Tibial nerve (tissue), 4 donors: ENCODE data around the gene FHAD1. TPM values are rescaled to one million over a fixed set of nuclear protein-coding genes. Genes with fewer than 3 reads are reported as not detected.

Source experiments
- DNase-seq, 2 donors: peaks; one replicate each; pipeline ENCODE4 v3.0.0-alpha.2; 2019; ENCODE audit warnings: low spot score in 2 of 2
- H3K27ac ChIP-seq, 4 donors: fragments of 200-600 bp; sonication (generic) in 3 of 4; one replicate each; pipeline ENCODE4 v1.5.1; 2017 to 2019; ENCODE audit warnings: mild to moderate bottlenecking in 1 of 4
- H3K27me3 ChIP-seq, 2 donors: fragments of 200-600 bp; sonication (generic) in 1 of 2; one replicate each; pipeline versions ENCODE4 v1.5.1 to v1.6.0; 2017 to 2019
- H3K36me3 ChIP-seq, 3 donors: fragments of 200-600 bp; sonication (generic); one replicate each; pipeline ENCODE4 v1.5.1; 2018 to 2019
- H3K4me1 ChIP-seq, 4 donors: fragments of 200-600 bp; sonication (generic) in 3 of 4; one replicate each; pipeline ENCODE4 v1.5.1; 2017 to 2019
- H3K4me3 ChIP-seq, 4 donors: fragments of 200-600 bp; sonication (generic) in 3 of 4; one replicate each; pipeline ENCODE4 v1.5.1; 2017 to 2019; ENCODE audit warnings: mild to moderate bottlenecking in 1 of 4, moderate library complexity in 1 of 4
- H3K9me3 ChIP-seq, 4 donors: fragments of 200-600 bp; sonication (generic) in 3 of 4; one replicate each; pipeline ENCODE4 v1.5.1; 2017 to 2019
- EP300 ChIP-seq, 2 donors: sonication (generic); formaldehyde crosslinking; IDR thresholded peaks; one replicate each; pipeline ENCODE4 v1.6.1; 2017; ENCODE audit warnings: antibody characterized with exemption in 2 of 2, mild to moderate bottlenecking in 1 of 2
- POLR2A ChIP-seq, 2 donors: fragments of 450-650 bp; IDR thresholded peaks; one replicate each; pipeline ENCODE4 v1.6.1; 2017; ENCODE audit warnings: antibody characterized with exemption in 2 of 2, mild to moderate bottlenecking in 2 of 2, moderate library complexity in 2 of 2
- WGBS, 2 donors: methylation state at CpG; one replicate each; pipeline ENCODE4 v1.1.5; 2018; 5-methylcytosine and 5-hydroxymethylcytosine counted together
- total RNA-seq, 4 donors: library from RNA; depleted of rRNA; stranded (reverse); fragments of >200 nt; gene quantifications; one replicate each; pipeline ENCODE4 v1.1.0, GENCODE V29; 2016
- TF ChIP-seq, protein P1 (sequence below), 5 experiments: fragments of 200-600 bp in 3 of 5; fragments of 450-650 bp in 2 of 5; sonication (generic) in 3 of 5; IDR thresholded peaks; one replicate each; pipeline ENCODE4 v1.5.1; 2016 to 2019; ENCODE audit warnings: antibody characterized with exemption in 5 of 5, mild to moderate bottlenecking in 3 of 5, moderate library complexity in 2 of 5

The FHAD1 gene
- total RNA-seq, 4 donors from 2014 or later = 0.30 to 0.63 TPM; not detected in 2

DNA sequence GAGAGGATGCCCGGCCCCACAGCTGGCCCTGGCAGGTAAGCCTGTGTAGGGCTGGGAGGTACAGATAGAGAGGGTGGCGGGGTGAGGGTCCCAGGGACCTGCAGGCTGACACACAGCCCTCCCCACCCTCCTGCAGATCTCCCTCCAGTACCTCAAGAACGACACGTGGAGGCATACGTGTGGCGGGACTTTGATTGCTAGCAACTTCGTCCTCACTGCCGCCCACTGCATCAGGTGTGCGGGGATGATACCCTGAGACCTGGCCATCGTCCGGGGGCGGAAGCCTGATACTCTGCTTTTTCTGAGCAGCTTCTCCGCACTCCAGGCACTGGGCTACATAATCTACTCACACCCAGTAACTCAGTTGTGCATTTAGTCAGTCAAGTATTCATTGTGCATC is 193.3 kb downstream of the FHAD1 start:
- Histone ChIP-seq H3K27me3 (no peaks in the 10 kb centered on the region), H3K27ac (no peak overlapping the region), H3K9me3 (no peaks in the 10 kb centered on the region), H3K4me1 (no peaks in the 10 kb centered on the region), H3K36me3 (no peaks in the 10 kb centered on the region), H3K4me3 (no peak overlapping the region)
- no peak for DNase-seq
- whole genome bisulfite sequencing, 2 donors = 87 to 90% methylated on average over 13 of the region's 13 CpGs
- TF ChIP-seq, protein P1, sequence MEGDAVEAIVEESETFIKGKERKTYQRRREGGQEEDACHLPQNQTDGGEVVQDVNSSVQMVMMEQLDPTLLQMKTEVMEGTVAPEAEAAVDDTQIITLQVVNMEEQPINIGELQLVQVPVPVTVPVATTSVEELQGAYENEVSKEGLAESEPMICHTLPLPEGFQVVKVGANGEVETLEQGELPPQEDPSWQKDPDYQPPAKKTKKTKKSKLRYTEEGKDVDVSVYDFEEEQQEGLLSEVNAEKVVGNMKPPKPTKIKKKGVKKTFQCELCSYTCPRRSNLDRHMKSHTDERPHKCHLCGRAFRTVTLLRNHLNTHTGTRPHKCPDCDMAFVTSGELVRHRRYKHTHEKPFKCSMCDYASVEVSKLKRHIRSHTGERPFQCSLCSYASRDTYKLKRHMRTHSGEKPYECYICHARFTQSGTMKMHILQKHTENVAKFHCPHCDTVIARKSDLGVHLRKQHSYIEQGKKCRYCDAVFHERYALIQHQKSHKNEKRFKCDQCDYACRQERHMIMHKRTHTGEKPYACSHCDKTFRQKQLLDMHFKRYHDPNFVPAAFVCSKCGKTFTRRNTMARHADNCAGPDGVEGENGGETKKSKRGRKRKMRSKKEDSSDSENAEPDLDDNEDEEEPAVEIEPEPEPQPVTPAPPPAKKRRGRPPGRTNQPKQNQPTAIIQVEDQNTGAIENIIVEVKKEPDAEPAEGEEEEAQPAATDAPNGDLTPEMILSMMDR (IDR thresholded peaks at IDR 0.05) = no peak
- TF ChIP-seq POLR2A (IDR thresholded peaks at IDR 0.05) (no peak), EP300 (IDR thresholded peaks at IDR 0.05) (no peak)

DNA sequence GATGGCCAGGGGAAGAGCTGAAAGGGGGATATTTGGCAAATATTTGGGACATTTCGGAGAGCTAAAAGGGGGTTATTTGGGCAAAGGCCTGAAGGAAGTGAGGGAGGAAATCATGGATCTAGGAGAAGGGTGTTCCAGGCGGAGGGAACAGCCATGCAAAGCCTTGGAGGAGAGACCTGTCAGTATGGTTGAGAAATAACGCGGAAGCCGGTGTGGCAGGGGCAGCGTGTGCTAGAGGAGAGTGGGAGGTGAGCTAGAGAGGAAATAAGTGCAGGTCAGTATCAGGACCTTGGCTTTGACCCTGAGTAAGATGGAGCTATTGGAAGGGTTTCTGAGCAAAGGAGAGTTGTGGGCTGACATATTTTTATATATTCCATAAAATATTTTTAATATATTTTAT is 194.2 kb downstream of the FHAD1 start:
- Histone ChIP-seq H3K4me1 (no peaks in the 10 kb centered on the region), H3K27ac (no peak overlapping the region), H3K4me3 (no peak overlapping the region), H3K27me3 (peaks cover 0 to 3% of the 10 kb centered on the region in 2 donors), H3K9me3 (no peaks in the 10 kb centered on the region), H3K36me3 (no peaks in the 10 kb centered on the region)
- no peak for TF ChIP-seq EP300 (IDR thresholded peaks at IDR 0.05)
- TF ChIP-seq, protein P1 (IDR thresholded peaks at IDR 0.05) = no peak
- TF ChIP-seq POLR2A (IDR thresholded peaks at IDR 0.05) = no peak
- no peak for DNase-seq
- 81 to 88% methylated on average over 6 of the region's 6 CpGs for WGBS, 2 donors

DNA sequence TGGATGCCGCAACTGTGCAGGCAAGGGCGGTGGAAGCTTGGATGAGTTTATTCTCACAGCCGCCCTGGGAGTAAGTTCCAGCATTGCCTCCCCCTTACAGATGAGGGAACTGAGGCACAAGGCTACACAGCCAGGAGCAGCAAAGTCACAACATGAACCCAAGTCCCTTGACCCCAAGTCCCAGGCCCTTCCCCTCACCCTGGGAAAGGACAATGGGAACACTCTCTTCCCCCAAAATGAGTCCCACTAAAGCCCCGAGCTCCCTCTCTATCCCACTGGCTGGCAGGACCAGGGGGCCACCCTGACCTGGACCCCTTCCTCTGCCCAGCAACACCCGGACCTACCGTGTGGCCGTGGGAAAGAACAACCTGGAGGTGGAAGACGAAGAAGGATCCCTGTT is 195.1 kb downstream of the FHAD1 start:
- Histone ChIP-seq H3K4me1 (no peaks in the 10 kb centered on the region), H3K27ac (no peak overlapping the region), H3K4me3 (no peak overlapping the region), H3K9me3 (no peaks in the 10 kb centered on the region), H3K27me3 (peaks cover 0 to 12% of the 10 kb centered on the region in 2 donors), H3K36me3 (no peaks in the 10 kb centered on the region)
- TF ChIP-seq POLR2A (IDR thresholded peaks at IDR 0.05) (no peak), EP300 (IDR thresholded peaks at IDR 0.05) (no peak)
- TF ChIP-seq, protein P1 (IDR thresholded peaks at IDR 0.05) = no peak
- WGBS, 2 donors = 82 to 85% methylated on average over 8 of the region's 8 CpGs
- no peak for DNase-seq

DNA sequence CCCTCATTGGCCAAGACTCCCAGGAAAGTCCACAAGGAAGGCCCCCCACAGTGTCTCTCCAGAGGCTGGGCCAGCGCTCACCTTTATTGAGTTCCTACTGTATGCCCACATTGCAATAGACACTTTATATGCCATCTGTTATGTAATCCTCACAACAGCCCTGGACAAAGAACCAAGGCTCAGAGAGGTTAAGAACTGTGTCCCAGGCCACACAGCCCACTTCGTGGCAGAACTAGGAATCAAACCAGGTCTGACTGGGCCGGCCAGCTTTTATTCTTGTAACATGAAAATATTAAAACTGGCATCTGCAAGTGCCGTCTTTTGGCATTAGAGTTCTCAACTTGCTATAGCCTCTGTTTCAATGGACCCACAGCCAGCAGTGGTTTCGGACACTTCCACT is 195.7 kb downstream of the FHAD1 start:
- peaks cover 0 to 18% of the 10 kb centered on the region in 2 donors for H3K27me3 ChIP-seq
- WGBS, 2 donors = 76 to 82% methylated on average over 5 of the region's 5 CpGs
- no peaks in the 10 kb centered on the region for H3K4me1 ChIP-seq
- no peak overlapping the region for H3K4me3 ChIP-seq
- no peaks in the 10 kb centered on the region for H3K9me3 ChIP-seq
- no peaks in the 10 kb centered on the region for H3K36me3 ChIP-seq
- no peak for DNase-seq
- H3K27ac ChIP-seq = no peak overlapping the region
- no peak for TF ChIP-seq EP300 (IDR thresholded peaks at IDR 0.05)
- TF ChIP-seq, protein P1 (IDR thresholded peaks at IDR 0.05) = no peak
- no peak for TF ChIP-seq POLR2A (IDR thresholded peaks at IDR 0.05)

DNA sequence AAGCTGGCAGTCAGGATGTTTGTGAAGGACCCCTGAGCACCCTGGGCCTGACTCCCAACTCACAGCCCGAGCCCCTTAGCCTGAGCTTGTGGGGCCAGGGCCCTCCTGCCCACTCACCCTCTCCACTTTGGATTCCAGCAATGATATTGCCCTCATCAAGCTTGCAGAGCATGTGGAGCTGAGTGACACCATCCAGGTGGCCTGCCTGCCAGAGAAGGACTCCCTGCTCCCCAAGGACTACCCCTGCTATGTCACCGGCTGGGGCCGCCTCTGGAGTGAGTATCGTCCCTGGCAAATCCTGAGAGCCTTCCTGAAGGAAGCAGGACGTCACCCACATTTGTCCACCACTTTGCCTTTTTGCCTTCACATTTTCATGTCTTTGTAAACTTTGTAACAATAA is 196.3 kb downstream of the FHAD1 start:
- Histone ChIP-seq H3K27me3 (peaks cover 0 to 18% of the 10 kb centered on the region in 2 donors), H3K36me3 (no peaks in the 10 kb centered on the region), H3K9me3 (no peaks in the 10 kb centered on the region), H3K27ac (no peak overlapping the region), H3K4me3 (no peak overlapping the region), H3K4me1 (no peaks in the 10 kb centered on the region)
- DNase-seq = no peak
- TF ChIP-seq, protein P1 (IDR thresholded peaks at IDR 0.05) = no peak
- no peak for TF ChIP-seq POLR2A (IDR thresholded peaks at IDR 0.05)
- TF ChIP-seq EP300 (IDR thresholded peaks at IDR 0.05) = no peak
- WGBS, 2 donors = 71 to 72% methylated on average over 4 to 5 of the region's 5 CpGs
